Raji (cell line): Measurements from ENCODE around the gene GLIS2.

ENCODE experiments used
- POLR2A ChIP-seq: IDR thresholded peaks from 2 replicates; pipeline ENCODE4 v1.6.1; 2011; ENCODE audit warnings: low read depth, low read length, control low read depth; ENCODE audit not compliant: insufficient read depth

GLIS2 gene

DNA sequence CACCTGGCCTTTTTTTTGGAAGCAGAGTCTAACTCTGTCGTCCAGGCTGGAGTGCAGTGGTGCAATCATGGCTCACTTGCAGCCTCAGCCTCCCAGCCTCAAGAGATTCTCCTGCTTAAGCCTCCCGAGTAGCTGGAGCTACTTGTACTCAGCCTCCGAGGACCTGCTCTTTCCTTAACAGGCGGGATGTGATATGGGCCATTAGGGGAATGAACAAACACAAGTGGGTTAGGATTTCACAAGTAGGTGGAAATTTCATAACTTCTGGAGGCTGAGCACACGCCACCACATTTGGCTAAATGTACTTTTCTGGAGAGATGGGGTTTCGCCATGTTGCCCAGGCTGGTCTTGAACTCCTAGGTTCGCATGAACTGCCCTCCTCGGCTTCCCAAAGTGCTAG lies 31.1 kb downstream of the GLIS2 start:
- no peak for TF ChIP-seq POLR2A

DNA sequence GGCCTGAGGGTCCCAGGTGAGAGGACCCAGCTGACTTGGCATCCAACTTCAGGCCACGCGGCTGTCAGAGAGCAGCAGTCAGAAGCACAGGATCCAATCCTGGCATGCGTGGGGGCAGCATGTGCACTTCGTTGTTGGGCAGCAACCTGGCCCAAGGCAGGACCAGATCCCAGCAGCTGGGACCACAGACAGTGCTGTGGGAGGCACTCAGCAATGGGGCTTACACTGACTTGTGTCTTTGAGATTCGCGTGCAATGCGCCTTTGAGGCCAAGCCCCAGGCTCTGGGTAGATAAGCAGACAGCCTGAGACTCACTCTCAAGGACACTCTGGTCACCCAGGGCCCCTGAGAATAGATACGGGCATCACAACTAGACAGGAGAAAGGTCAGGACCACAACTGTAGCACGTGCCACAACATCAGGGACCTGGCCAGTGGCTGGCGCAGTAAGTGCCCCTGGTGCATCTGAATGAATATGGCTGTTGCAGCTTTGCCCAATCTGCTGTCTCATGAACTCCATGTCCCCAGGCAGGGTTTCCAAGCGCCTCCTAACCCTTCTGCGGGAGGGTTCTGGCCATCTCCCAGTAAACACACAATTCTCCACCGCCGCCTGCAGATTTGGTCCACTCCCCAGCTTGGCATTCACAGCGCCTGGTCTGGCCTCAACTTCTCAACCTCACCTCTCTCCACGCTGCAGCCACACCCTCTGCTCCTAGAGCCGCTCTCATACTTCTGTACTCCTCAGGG lies 32.1 kb downstream of the GLIS2 start:
- TF ChIP-seq POLR2A = no peak

DNA sequence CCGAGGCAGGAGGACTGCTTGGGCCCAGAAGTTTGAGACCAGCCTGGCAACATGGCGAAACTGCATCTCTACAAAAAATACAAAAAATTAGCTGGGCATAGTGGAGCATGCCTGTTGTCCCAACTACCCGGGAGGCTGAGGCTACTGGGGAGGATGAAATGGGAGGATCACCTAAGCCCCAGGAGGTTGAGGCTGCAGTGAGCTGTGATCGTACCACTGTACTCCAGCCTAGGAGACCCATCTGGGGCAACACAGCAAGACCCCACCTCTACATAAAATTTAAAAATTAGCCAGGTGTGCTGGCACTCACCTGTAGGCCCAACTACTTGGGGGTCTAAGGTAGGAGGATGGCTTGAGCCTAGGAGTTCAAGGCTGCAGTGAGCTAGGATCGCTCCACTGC lies 33.5 kb downstream of the GLIS2 start:
- no peak for TF ChIP-seq POLR2A

DNA sequence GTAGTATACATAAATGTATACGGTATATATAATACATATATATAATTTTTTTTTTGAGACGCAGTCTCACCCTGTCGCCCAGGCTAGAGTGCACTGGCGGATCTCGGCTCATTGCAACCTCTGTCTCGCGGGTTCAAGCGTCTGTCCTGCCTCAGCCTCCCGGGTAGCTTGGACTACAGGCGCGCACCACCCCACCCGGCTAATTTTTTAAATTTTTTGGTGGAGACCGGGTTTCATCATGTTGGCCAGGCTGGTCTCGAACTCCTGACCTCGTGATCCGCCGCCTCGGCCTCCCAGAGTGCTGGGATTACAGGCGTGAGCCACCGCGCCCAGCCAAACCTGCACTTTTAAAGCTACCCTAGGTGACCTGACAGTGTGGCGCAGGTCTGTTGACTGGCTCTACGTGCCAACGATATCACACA lies 34.5 kb downstream of the GLIS2 start:
- no peak for TF ChIP-seq POLR2A

DNA sequence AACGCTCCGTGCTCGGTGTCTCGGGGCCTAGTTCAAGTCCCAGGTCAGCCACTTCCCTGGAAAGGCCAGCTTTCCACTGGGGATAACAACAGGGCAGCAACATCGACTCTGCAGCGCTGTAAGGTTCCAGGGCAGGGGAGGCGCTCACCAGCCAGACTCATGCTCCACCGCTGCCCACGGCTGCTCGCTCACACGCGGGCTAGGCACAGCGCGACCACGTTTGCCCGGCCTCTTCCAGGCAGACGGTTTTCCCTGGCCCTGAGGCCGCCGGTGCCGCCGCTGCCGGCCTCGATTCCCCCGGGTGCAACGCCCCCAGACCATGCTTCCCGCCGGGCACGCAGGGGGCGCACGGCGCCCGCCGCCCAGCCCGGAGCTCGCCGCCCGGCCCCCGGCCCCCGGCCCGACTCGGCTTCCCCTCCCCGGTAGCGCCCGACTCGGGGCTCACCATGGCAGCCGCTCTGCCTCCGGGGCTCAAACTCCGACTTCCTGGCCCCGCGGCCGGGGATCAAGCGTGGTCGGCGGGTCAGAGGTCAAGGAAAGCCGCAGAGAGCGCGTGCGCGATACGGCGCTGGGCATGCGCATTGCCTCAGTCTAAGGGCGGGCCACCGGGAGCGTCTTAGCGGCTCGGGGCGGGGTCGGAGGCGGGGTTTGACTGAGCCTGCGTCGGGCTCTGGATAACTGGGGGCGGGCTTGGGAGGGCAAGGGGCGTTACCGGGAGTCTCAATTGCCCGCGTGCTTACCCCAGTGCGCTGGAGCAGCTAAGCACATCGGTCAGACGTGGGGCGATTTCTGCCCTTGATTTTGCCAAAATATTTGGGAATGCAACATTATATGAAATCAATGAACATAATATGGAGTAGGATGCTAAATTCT lies 35.2 kb downstream of the GLIS2 start, which contains the start of gene PAM16:
Gene PAM16, minus strand, starts transcription at position 535 of the 873 bp plus-strand sequence. Its CDS starts 87 bp downstream, at position 448.
- TF ChIP-seq POLR2A = peak; percentile 84

DNA sequence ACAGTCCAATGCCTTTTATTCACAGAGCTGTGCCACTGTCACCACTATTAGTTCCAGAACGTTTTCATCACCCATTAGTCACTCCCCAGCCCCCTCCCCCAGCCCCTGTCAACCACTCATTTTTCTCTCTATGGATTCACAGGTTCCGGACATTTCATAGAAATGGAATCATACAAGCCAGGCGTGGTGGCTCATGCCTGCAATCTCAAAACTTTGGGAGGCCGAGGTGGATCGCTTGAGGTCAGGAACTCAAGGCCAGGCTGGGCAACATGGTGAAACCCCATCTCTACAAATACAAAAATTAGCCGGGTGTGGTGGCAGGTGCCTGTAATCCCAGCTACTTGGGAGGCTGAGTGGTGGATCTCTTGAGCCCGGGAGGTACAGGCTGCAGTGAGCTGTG lies 36.0 kb downstream of the GLIS2 start:
- TF ChIP-seq POLR2A = no peak

DNA sequence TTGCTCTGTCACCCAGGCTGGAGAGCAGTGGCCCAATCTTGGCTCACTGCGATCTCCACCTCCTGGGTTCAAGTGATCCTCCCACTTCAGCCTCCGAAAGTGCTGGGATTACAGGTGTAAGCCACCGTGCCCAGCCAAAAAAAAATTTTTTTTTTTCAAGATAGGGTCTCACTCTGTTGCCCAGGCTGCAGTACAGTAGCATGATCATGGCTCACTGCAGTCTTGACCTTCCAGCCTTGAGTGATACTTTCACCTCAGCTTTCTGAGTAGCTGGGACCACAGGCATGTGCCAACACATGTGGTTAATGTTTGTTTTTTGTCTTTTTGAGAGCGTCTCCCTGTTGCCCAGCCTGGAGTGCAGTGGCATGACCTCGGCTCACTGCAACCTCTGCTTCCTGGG lies 37.0 kb downstream of the GLIS2 start:
- TF ChIP-seq POLR2A = no peak

DNA sequence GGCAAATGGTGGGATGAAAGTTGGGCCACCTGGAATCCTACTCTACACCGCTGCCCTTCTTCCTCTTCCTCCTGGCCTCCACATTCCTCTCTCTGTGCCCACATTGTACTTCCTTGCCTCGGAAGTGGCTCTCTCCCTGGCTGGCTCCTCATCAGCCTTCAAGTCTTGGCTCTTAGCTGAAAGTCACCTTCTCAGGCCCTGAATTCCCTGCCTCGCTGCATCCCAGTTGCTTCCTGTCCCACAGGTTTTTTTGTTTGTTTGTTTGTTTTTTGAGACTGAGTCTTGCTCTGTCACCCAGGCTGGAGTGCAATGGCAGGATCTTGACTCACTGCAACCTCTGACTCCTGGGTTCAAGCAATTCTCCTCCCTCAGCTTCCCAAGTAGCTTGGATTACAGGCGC lies 37.8 kb downstream of the GLIS2 start:
- TF ChIP-seq POLR2A = no peak

DNA sequence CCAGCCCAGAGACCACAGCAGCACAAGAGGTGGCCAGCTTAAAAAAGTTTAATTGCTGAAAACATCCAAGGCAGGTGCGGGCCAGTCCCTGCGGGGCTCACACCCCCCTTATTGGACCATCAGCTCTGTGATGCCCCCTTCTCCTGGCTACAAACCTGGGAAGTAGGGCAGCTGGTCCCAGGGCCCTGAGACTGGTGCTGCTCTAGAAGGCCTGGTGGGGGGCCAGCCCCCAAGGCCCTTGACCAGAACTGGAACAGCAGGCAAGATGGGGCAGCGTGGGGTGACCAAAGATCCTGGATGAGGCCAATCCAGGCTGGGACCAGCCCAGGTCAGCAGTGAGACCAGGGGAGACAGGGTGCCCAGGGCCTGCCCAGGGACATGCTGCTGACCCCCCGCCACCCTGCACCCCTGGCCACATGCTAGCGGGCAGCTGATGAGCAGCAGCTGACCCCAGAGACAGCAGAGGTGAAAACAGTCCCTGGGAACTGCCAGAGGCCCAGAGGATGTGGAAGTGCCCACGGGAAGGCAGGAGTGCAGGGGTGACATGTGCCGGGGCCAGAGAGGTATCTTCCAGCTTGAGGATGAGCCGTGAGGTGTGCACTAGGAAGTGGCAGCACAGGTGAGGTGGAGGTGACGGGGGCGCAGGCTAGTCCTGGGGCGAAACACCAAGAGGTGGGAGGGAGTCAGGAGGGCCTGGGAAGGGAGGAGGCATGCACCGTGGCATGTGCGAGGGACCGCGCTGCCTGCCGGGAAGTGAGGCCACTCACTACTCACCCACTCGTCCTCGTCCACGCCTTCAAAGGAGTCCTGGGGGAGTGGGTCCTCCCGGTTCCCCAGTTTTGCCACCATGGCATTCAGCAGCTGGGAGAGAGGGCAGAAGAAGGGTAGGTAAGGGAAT lies 38.9 kb downstream of the GLIS2 start:
- TF ChIP-seq POLR2A = no peak

DNA sequence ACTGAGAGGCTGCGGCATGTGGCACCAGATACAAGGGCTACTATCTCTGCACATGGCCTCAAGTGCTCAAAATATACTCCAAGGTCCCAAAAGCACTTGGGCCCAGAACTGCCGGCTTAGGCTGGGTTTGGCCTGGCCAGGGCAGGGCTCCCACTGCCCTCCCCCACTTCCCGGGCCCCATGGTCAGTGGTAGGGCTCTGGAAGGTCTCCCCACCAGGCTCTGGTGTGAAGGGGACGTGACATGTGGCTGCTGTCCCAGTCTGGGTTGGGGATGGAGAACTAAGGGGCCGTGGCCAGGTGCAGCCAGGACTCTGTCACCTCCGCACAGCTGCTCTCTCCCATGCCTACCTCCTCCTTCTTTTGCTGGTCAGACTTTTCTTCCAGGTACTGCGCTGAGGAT lies 41.0 kb downstream of the GLIS2 start:
- TF ChIP-seq POLR2A = no peak

DNA sequence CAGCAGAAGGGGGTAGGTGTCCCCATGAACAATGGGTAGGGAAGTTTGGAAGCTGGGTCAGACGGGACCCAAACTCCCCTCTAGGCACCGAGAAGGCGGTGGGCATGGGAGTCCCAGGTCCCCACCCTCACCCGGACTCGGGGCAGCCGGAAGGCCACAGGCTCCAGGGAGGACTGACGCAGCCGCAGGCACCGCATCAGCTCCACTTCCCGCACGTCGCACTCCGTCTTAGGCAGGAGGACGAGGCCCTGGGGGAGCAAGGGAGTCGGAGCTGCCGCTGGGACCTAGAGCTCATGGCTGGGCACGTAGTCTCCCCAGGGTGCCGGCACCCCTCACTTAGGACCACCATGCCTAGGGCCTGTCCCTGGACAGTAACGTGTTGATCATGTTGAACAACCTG lies 42.4 kb downstream of the GLIS2 start:
- TF ChIP-seq POLR2A = no peak

DNA sequence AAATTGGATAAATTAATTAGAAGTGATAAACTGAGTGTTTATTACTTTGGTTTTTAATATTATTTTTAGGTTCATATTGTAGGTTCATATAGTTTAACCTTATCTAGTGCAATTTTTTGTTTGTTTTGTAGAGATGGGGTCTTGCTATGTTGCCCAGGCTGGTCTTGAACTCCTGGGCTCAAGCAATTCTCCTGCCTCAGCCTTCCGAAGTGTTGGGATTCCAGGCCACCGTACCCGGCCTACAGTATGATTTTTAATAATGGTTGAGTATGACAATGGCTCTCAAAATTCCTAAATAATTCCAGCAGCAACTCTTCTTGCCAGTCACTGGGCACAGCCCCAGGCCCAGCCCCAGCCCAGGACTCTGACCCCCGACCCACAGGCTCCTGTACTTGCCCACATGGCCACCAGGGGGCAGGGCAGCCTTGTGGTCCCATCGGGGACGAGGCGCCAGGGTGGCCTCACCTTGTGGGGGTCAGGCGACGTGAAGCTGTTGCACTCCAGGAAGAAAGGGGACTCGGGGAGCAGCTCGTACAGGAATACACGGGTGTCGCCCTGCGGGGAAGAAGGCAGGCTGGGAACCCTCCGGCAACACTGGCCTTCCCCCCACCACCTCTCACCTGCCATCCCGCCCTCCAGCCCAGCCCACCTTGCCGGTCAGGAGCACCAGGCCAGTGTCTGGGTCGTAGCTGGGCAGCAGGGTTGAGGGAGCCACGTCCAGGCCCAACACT lies 43.1 kb downstream of the GLIS2 start:
- no peak for TF ChIP-seq POLR2A

DNA sequence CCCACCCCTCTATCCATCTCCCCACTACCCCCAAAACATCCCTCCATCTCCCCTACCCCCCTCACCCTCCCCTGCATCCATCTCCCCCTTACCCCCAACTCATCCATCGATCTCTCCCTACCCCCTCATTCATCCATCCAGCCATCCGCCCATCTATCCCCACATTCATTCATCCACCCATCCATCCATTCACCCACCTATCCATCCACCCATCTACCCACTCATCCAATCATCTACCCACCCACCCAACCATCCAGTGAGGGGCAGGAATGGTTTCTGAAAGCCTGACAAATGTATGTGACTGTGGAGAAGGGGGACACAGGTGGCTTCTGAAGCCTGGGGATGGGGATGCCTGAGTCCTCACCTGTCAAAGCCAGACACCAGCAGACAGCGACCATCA lies 44.0 kb downstream of the GLIS2 start:
- no peak for TF ChIP-seq POLR2A

DNA sequence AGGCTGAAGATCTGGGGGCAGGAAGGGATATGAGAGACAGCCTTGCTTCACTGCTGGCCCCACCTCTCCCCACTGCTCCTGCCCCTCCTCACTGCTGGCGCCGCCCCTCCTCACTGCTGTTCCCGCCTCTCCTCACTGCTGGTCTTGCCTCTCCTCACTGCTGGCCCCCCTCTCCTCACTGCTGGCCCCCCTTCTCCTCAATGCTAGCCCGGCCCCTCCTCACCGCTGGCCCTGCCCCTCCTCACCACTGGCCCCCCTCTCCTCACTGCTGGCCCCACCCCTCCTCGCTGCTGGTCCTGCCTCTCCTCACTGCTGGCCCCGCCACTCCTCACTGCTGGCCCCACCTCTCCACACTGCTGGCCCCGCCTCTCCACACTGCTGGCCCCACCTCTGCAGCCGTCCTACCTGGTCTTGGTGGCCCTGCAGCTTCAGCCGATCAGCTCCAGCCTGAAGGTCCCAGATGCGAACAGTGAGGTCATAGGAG lies 44.7 kb downstream of the GLIS2 start:
- TF ChIP-seq POLR2A = no peak

DNA sequence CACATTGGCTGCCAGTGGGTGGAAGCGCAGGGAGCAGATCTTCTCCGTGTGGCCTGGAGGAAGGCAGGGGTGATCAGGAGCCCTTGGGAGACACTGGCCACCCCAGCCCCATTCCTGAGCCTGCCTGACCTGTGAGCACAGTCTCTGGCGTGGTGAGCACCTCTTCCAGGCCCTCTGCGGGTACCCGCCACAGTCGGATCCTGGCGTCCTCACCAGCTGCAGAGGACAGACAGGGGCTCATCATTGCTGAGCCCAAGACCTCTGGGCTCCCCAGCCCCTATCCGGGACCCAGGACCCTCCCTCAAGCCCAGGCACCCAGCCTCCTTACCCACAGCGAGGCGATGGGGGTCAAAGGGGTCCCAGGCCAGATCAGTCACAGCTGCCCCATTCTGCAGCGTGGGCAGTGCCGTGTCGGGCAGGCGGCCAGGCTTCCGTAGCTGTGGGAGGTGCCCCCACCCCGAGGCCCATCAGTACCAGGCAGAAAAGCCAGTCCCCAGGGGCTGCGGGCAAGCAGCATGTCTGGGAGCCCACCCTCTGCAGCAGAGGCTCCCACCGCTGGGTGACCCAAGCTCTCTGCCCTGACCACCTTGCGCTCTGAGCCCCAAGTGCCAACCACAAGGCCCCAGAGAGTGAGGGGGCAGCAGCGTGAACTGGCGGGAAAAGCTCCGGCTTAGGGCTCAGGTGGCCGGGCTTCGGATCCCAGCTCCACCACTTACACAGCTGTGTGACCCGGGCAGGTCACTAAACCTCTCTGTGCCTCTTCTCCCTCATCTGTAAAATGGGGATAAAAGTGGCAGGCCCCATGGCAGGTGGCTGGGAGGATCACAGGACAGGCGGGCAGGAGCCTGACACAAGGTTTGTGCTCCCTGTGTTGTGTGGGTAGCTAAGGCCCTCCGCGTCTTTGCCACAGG lies 45.4 kb downstream of the GLIS2 start:
- TF ChIP-seq POLR2A = no peak
